Stimulated activated CD4-positive, alpha-beta T cell treated with anti-CD3 and anti-CD28 coated beads, Interleukin-2, amount 100 ng/mL, for 48 hours (primary cell): ENCODE measurements around the gene GIN1.
A peak's percentile ranks its signal among the peaks of the same experiment; 100 is the strongest.
"Not testable (repeated sequence)": the region's sequence is repeated elsewhere in the genome, so short reads cannot be mapped to it uniquely, and the experiment has no call there.

ENCODE experiments used
- DNase-seq, 2 donors: peaks; one replicate each; pipeline ENCODE4 v3.0.0-alpha.2; 2020

GIN1 gene

GRCh38 chr5:103119765-103120606 is at the start of gene GIN1, which contains the start of gene PPIP5K2:
TSS of gene GIN1 (minus strand) at chr5:103120138. CDS start at chr5:103108707, 11,431 bp downstream.
TSS of gene PPIP5K2 (plus strand) at chr5:103120301. CDS start at chr5:103129590, 9,289 bp downstream.
- peak; percentile 90 to 95 for DNase-seq

GRCh38 chr5:103166706-103167105 is 46.8 kb upstream of the GIN1 start:
- no peak for DNase-seq

GRCh38 chr5:103151156-103151555 is 31.2 kb upstream of the GIN1 start:
- DNase-seq = no peak

- DNase-seq = no peak
Measured at GRCh38 chr5:103148213-103148612, 28.3 kb upstream of the GIN1 start.

- DNase-seq = no peak
Measured at GRCh38 chr5:103145196-103145595, 25.3 kb upstream of the GIN1 start.

GRCh38 chr5:103142132-103142531 is 22.2 kb upstream of the GIN1 start:
- not testable (repeated sequence) for DNase-seq

GRCh38 chr5:103139264-103139865 is 19.4 kb upstream of the GIN1 start:
- peak; percentile 70 to 78 for DNase-seq

GRCh38 chr5:103138202-103138690 is 18.3 kb upstream of the GIN1 start:
- no peak for DNase-seq

GRCh38 chr5:103135461-103135860 is 15.5 kb upstream of the GIN1 start:
- DNase-seq = no peak

- DNase-seq = no peak
Measured at GRCh38 chr5:103133231-103133630, 13.3 kb upstream of the GIN1 start.

GRCh38 chr5:103132684-103133083 is 12.7 kb upstream of the GIN1 start:
- DNase-seq = no peak

GRCh38 chr5:103128202-103128601 is 8.3 kb upstream of the GIN1 start:
- DNase-seq = no peak

GRCh38 chr5:103127292-103127817 is 7.4 kb upstream of the GIN1 start:
- DNase-seq = no peak

GRCh38 chr5:103126557-103126956 is 6.6 kb upstream of the GIN1 start:
- no peak for DNase-seq

- no peak for DNase-seq
Measured at GRCh38 chr5:103122242-103122641, 2.3 kb upstream of the GIN1 start.

GRCh38 chr5:103120607-103121200 is 766 bp upstream of the GIN1 start:
- DNase-seq = peak in 1 of 2 donors; percentile 4

GRCh38 chr5:103119070-103119764 is 721 bp downstream of the GIN1 start:
- no peak for DNase-seq

GRCh38 chr5:103117471-103117991 is 2.4 kb downstream of the GIN1 start:
- DNase-seq = no peak

GRCh38 chr5:103114440-103114839 is 5.5 kb downstream of the GIN1 start:
- no peak for DNase-seq

- DNase-seq = no peak
Measured at GRCh38 chr5:103112910-103113309, 7.0 kb downstream of the GIN1 start.

- no peak for DNase-seq
Measured at GRCh38 chr5:103111468-103111867, 8.5 kb downstream of the GIN1 start.

- DNase-seq = no peak
Measured at GRCh38 chr5:103110403-103110802, 9.5 kb downstream of the GIN1 start.

GRCh38 chr5:103109277-103109676 is 10.7 kb downstream of the GIN1 start:
- no peak for DNase-seq
